ENCODE measurements around the gene JAK3. TPM values are rescaled to one million over a fixed set of nuclear protein-coding genes. Genes with fewer than 3 reads are reported as not detected.

JAK3 gene
- total and polyA plus RNA-seq, 10 of the 15 experiments (the other 5 are each of a cell fraction or from before 2014, with no cell fraction given): 7.8 to 67.9 (median 33.3) TPM

DNA sequence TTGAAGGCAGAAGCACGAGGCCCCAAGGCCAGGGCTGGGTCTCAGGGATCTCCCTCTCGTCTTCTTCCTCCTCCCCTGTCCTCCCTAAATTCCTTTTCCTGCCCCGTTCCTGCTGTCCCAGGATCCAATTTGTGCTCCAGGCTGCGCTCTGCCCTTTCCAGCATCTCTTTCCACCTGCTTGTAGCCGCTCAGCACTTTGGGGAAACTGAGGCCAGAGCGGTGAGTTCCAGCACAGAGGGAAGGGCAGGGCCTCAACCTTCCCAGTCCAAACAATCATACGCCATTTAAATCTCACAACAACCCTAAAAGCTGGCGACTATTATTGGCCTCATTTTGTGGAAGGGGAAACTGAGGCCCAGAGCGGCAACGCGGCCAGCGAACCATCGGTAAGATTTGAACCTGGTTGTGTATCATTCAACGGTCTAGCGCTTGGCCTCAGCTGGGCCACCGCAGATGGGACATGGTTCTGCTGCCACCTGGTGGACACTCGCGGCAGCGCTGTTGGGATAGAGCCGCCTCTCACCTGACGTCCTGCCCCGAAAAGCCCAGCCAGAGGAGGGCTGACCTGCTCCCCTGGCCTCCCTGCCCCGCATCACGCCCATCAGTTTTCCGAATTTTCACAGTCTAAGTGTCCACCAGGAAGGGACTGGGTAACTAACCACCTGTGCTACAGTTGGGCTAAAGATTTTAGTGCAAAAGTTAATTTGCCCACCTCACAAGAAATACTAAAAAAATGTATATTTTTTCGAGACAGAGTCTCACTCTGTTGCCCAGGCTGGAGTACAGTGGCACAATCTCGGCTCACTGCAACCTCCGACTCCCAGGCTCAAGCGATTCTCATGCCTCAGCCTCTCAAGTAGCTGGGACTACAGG is 7.7 kb upstream of the JAK3 start:
- Histone ChIP-seq H3K4me2 (ENCODE audit: control insufficient read depth, insufficient read depth) (no peak overlapping the region), H3K9ac (ENCODE audit: control insufficient read depth, insufficient read depth, low read length) (no peak overlapping the region), H3K9me3 (replicated peaks; ENCODE audit: control insufficient read depth, insufficient read depth, low read length) (no peaks in the 10 kb centered on the region), H3K27ac (ENCODE audit: control insufficient read depth, insufficient read depth) (no peak overlapping the region), H3K4me3 (no peak overlapping the region), H3K36me3 (ENCODE audit: control insufficient read depth in 2 of 2, insufficient read depth in 2 of 2, low read length in 1 of 2) (peaks cover 0 to 1% of the 10 kb centered on the region in 2 experiments; a peak in 1 of 4 replicates), H3K4me1 (ENCODE audit: control insufficient read depth, insufficient read depth, low read length) (peaks cover 6% of the 10 kb centered on the region), H4K20me1 (ENCODE audit: control insufficient read depth, insufficient read depth) (peaks cover under 1% of the 10 kb centered on the region), H3K79me2 (ENCODE audit: control insufficient read depth, insufficient read depth, low read length) (peaks cover 8% of the 10 kb centered on the region), H3K27me3 (replicated peaks in 1 of 2; ENCODE audit: control insufficient read depth in 2 of 2, insufficient read depth in 2 of 2, low read length in 1 of 2) (no peaks in the 10 kb centered on the region), H2AFZ (ENCODE audit: control insufficient read depth, low read depth, low read length) (no peak overlapping the region)
- 10% methylated on average over 29 of the region's 29 CpGs for WGBS (ENCODE audit: insufficient coverage, insufficient replicate concordance, low lambda C conversion rate, missing lambda C conversion rate)
- RAD21 ChIA-PET (ENCODE audit: unreplicated experiment): interaction anchor here (1.0 to 3.8 kb wide), 10 partner anchors 49 to 359 kb away, joined by 3 to 27 read pairs (median 4); partner anchors contain the start of gene CCDC124
- SMC1A ChIA-PET (ENCODE audit: uncharacterized antibody, unreplicated experiment): interaction anchor here (0.6 to 3.3 kb wide), 12 partner anchors 9 to 281 kb away, joined by 3 to 19 read pairs (median 4); partner anchors contain the start of genes JAK3 and MAP1S
- BruUV-seq (replicated peaks): no TSS peak
- peak; percentile 93 for FAIRE-seq
- in situ Hi-C loops (cut with MboI): no loop called here
- CTCF ChIA-PET: interaction anchor here (0.6 to 8.5 kb wide), 18 partner anchors 37 to 360 kb away, joined by 3 to 78 read pairs (median 4); partner anchors contain the start of genes B3GNT3 and CCDC124
- intact Hi-C loops (cut with micrococcal nuclease; ENCODE audit: unreplicated experiment): loop anchor here (1.0 to 10.0 kb wide), 3 partner anchors 78 to 411 kb away; partner anchors contain the start of gene TMEM221
- peak; percentile 60 for ATAC-seq
- POLR2A ChIA-PET: interaction anchor here (0.5 to 0.6 kb wide), 2 partner anchors 79 to 537 kb away, joined by 3 to 5 read pairs; no protein-coding TSS in a partner anchor
- DNase-seq (ENCODE audit: low read depth, low spot score): peak; percentile 37
- no peak for TF ChIP-seq KAT2A (conservative IDR thresholded peaks at IDR 0.05; ENCODE audit: control insufficient read depth, low read depth, low read length)
- TF ChIP-seq TCF12 (IDR thresholded peaks at IDR 0.05; ENCODE audit: low read depth, low read length): 0 out of 2 replicates have a peak, but pooled peaks have one; percentile 47
- no peak for TF ChIP-seq EZH2 (IDR thresholded peaks at IDR 0.05; ENCODE audit: borderline replicate concordance, control insufficient read depth, low read depth, low read length)
- TF ChIP-seq, protein P1, sequence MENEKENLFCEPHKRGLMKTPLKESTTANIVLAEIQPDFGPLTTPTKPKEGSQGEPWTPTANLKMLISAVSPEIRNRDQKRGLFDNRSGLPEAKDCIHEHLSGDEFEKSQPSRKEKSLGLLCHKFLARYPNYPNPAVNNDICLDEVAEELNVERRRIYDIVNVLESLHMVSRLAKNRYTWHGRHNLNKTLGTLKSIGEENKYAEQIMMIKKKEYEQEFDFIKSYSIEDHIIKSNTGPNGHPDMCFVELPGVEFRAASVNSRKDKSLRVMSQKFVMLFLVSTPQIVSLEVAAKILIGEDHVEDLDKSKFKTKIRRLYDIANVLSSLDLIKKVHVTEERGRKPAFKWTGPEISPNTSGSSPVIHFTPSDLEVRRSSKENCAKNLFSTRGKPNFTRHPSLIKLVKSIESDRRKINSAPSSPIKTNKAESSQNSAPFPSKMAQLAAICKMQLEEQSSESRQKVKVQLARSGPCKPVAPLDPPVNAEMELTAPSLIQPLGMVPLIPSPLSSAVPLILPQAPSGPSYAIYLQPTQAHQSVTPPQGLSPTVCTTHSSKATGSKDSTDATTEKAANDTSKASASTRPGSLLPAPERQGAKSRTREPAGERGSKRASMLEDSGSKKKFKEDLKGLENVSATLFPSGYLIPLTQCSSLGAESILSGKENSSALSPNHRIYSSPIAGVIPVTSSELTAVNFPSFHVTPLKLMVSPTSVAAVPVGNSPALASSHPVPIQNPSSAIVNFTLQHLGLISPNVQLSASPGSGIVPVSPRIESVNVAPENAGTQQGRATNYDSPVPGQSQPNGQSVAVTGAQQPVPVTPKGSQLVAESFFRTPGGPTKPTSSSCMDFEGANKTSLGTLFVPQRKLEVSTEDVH (IDR thresholded peaks at IDR 0.05; ENCODE audit: low read depth, partially characterized antibody): no peak
- peak; percentile 35 to 48; a peak in 1 of 4 replicates for TF ChIP-seq BHLHE40 (IDR thresholded peaks at IDR 0.05; ENCODE audit: borderline replicate concordance in 1 of 2, low read depth in 2 of 2, low read length in 1 of 2)
- no peak for TF ChIP-seq EP300 (IDR thresholded peaks at IDR 0.05; ENCODE audit: borderline replicate concordance in 1 of 2, control insufficient read depth in 1 of 2, low read depth in 2 of 2, low read length in 2 of 2)
- TF ChIP-seq IRF3 (IDR thresholded peaks at IDR 0.05): 0 out of 2 replicates have a peak, but pooled peaks have one; percentile 49
- no peak for TF ChIP-seq STAT3 (IDR thresholded peaks at IDR 0.05; ENCODE audit: low read depth, low read length)
- TF ChIP-seq, protein P2, sequence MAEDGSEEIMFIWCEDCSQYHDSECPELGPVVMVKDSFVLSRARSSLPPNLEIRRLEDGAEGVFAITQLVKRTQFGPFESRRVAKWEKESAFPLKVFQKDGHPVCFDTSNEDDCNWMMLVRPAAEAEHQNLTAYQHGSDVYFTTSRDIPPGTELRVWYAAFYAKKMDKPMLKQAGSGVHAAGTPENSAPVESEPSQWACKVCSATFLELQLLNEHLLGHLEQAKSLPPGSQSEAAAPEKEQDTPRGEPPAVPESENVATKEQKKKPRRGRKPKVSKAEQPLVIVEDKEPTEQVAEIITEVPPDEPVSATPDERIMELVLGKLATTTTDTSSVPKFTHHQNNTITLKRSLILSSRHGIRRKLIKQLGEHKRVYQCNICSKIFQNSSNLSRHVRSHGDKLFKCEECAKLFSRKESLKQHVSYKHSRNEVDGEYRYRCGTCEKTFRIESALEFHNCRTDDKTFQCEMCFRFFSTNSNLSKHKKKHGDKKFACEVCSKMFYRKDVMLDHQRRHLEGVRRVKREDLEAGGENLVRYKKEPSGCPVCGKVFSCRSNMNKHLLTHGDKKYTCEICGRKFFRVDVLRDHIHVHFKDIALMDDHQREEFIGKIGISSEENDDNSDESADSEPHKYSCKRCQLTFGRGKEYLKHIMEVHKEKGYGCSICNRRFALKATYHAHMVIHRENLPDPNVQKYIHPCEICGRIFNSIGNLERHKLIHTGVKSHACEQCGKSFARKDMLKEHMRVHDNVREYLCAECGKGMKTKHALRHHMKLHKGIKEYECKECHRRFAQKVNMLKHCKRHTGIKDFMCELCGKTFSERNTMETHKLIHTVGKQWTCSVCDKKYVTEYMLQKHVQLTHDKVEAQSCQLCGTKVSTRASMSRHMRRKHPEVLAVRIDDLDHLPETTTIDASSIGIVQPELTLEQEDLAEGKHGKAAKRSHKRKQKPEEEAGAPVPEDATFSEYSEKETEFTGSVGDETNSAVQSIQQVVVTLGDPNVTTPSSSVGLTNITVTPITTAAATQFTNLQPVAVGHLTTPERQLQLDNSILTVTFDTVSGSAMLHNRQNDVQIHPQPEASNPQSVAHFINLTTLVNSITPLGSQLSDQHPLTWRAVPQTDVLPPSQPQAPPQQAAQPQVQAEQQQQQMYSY (CRISPR knock-in tag; IDR thresholded peaks at IDR 0.05): no peak
- TF ChIP-seq NRF1 (conservative IDR thresholded peaks at IDR 0.05; ENCODE audit: low read depth, low read length): no peak
- TF ChIP-seq SIN3A (IDR thresholded peaks at IDR 0.05; ENCODE audit: low read depth, low read length): 0 out of 2 replicates have a peak, but pooled peaks have one; percentile 51
- no peak for TF ChIP-seq CREM (IDR thresholded peaks at IDR 0.05; ENCODE audit: low read depth)
- TF ChIP-seq ZNF274 (IDR thresholded peaks at IDR 0.05; ENCODE audit: insufficient read depth, insufficient read length): no peak

All from GM12878 (cell line).